Vagina (tissue), 2 donors: Measurements from ENCODE around the gene ST8SIA1. TPM values are rescaled to one million over a fixed set of nuclear protein-coding genes. Genes with fewer than 3 reads are reported as not detected.

Source experiments
- DNase-seq, 2 donors: peaks; one replicate each; pipeline ENCODE4 v3.0.0-alpha.2; 2017; ENCODE audit errors: extremely low spot score in 2 of 2
- H3K27ac ChIP-seq: fragments of 200-600 bp; sonication (generic); one replicate; pipeline ENCODE4 v1.5.1; 2019
- H3K27me3 ChIP-seq: fragments of 200-600 bp; sonication (generic); one replicate; pipeline ENCODE4 v1.5.1; 2019
- H3K36me3 ChIP-seq, 2 donors: fragments of 200-600 bp; sonication (generic); one replicate each; pipeline ENCODE4 v1.5.1; 2017 to 2019
- H3K4me1 ChIP-seq: fragments of 200-600 bp; sonication (generic); one replicate; pipeline ENCODE4 v1.5.1; 2019
- H3K4me3 ChIP-seq, 2 donors: fragments of 200-600 bp; sonication (generic); 1 replicate in 1 of 2; 2 replicates in 1 of 2; pipeline ENCODE4 v1.5.1; 2016 to 2019
- H3K9me3 ChIP-seq: fragments of 200-600 bp; sonication (generic); one replicate; pipeline ENCODE4 v1.5.1; 2019
- CTCF ChIP-seq, 3 experiments: fragments of 450-650 bp in 2 of 3; fragments of 200-600 bp in 1 of 3; sonication (generic) in 1 of 3; IDR thresholded peaks; one replicate each; pipeline ENCODE4 v1.5.1; 2017 to 2019; ENCODE audit warnings: antibody characterized with exemption in 3 of 3, mild to moderate bottlenecking in 2 of 3, moderate library complexity in 2 of 3
- POLR2A ChIP-seq, 2 donors: fragments of 450-650 bp; IDR thresholded peaks; one replicate each; pipeline ENCODE4 v1.6.1; 2017; ENCODE audit warnings: antibody characterized with exemption in 2 of 2, mild to moderate bottlenecking in 2 of 2, moderate library complexity in 2 of 2
- POLR2AphosphoS5 ChIP-seq, 2 donors: sonication (generic); formaldehyde crosslinking; IDR thresholded peaks; one replicate each; pipeline ENCODE4 v1.9.0; 2017; ENCODE audit warnings: antibody characterized with exemption in 2 of 2, mild to moderate bottlenecking in 2 of 2, low read depth in 1 of 2; ENCODE audit not compliant: insufficient read depth in 1 of 2
- intact Hi-C: fragments of 100-400 bp; cut with DNase I; formaldehyde crosslinking; loops from one replicate; pipeline ENCODE4 v1.15.1; 2023
- total RNA-seq: library from RNA; depleted of rRNA; stranded (reverse); fragments of >200 nt; gene quantifications from one replicate; pipeline ENCODE4 v1.2.3, GENCODE V29; 2016

The ST8SIA1 gene
- total RNA-seq, 1 donor from 2014 or later: 5.2 TPM

- H3K27ac ChIP-seq: no peak overlapping the region
- H3K9me3 ChIP-seq: no peaks in the 10 kb centered on the region
- H3K4me1 ChIP-seq: peaks cover 4% of the 10 kb centered on the region
- TF ChIP-seq CTCF (IDR thresholded peaks at IDR 0.05): no peak
- no peak for TF ChIP-seq POLR2A (IDR thresholded peaks at IDR 0.05)
- no peak for TF ChIP-seq POLR2AphosphoS5 (IDR thresholded peaks at IDR 0.05; ENCODE audit: insufficient read depth in 1 of 2, low read depth in 1 of 2)
- no peak overlapping the region for H3K4me3 ChIP-seq
- no peaks in the 10 kb centered on the region for H3K27me3 ChIP-seq
- no peak for DNase-seq
- no peaks in the 10 kb centered on the region for H3K36me3 ChIP-seq
- intact Hi-C loops: no loop called here
Observed at GRCh38 chr12:22340143-22340542, 5.6 kb upstream of the ST8SIA1 start.

GRCh38 chr12:22339691-22340090, 5.2 kb upstream of the ST8SIA1 start:
- TF ChIP-seq POLR2AphosphoS5 (IDR thresholded peaks at IDR 0.05; ENCODE audit: insufficient read depth in 1 of 2, low read depth in 1 of 2) (no peak), CTCF (IDR thresholded peaks at IDR 0.05) (no peak), POLR2A (IDR thresholded peaks at IDR 0.05) (no peak)
- peaks cover 4% of the 10 kb centered on the region for H3K4me1 ChIP-seq

GRCh38 chr12:22335794-22336166, 1.3 kb upstream of the ST8SIA1 start:
- DNase-seq: no peak
- no peaks in the 10 kb centered on the region for H3K36me3 ChIP-seq
- H3K27me3 ChIP-seq: no peaks in the 10 kb centered on the region
- H3K4me1 ChIP-seq: peaks cover 29% of the 10 kb centered on the region
- intact Hi-C loops: loop anchor here (5.0 to 10.0 kb wide), 2 partner anchors 109 to 253 kb away; no protein-coding TSS in a partner anchor
- TF ChIP-seq POLR2AphosphoS5 (IDR thresholded peaks at IDR 0.05; ENCODE audit: insufficient read depth in 1 of 2, low read depth in 1 of 2) (no peak), POLR2A (IDR thresholded peaks at IDR 0.05) (no peak), CTCF (IDR thresholded peaks at IDR 0.05) (no peak)
- H3K4me3 ChIP-seq: peak overlapping the region; percentile 70 to 78
- H3K27ac ChIP-seq: peak overlapping the region; percentile 83
- H3K9me3 ChIP-seq: no peaks in the 10 kb centered on the region

More at GRCh38 chr12:22339691-22340090, 5.2 kb upstream of the ST8SIA1 start:
- no peaks in the 10 kb centered on the region for H3K27me3 ChIP-seq
- no peaks in the 10 kb centered on the region for H3K9me3 ChIP-seq
- H3K4me3 ChIP-seq: no peak overlapping the region
- H3K27ac ChIP-seq: no peak overlapping the region
- intact Hi-C loops: loop anchor here (5.0 to 10.0 kb wide), 2 partner anchors 105 to 257 kb away; no protein-coding TSS in a partner anchor
- no peak for DNase-seq
- no peaks in the 10 kb centered on the region for H3K36me3 ChIP-seq

GRCh38 chr12:22333713-22334409, 646 bp downstream of the ST8SIA1 start:
- Histone ChIP-seq H3K4me3 (peak overlapping the region; percentile 70 to 78), H3K27me3 (no peaks in the 10 kb centered on the region), H3K36me3 (no peaks in the 10 kb centered on the region), H3K4me1 (peaks cover 29% of the 10 kb centered on the region), H3K27ac (peak overlapping the region; percentile 83), H3K9me3 (no peaks in the 10 kb centered on the region)
- TF ChIP-seq POLR2AphosphoS5 (IDR thresholded peaks at IDR 0.05; ENCODE audit: insufficient read depth in 1 of 2, low read depth in 1 of 2): no peak
- TF ChIP-seq CTCF (IDR thresholded peaks at IDR 0.05): no peak
- no peak for TF ChIP-seq POLR2A (IDR thresholded peaks at IDR 0.05)
- no peak for DNase-seq
- intact Hi-C loops: loop anchor here (10.0 kb wide), 1 partner anchor 111 kb away; no protein-coding TSS in a partner anchor

GRCh38 chr12:22333186-22333712, 1.3 kb downstream of the ST8SIA1 start:
- peaks cover 29% of the 10 kb centered on the region for H3K4me1 ChIP-seq
- H3K9me3 ChIP-seq: no peaks in the 10 kb centered on the region
- no peak for TF ChIP-seq CTCF (IDR thresholded peaks at IDR 0.05)
- peak overlapping the region; percentile 83 for H3K27ac ChIP-seq
- intact Hi-C loops: loop anchor here (10.0 kb wide), 1 partner anchor 112 kb away; no protein-coding TSS in a partner anchor
- H3K27me3 ChIP-seq: no peaks in the 10 kb centered on the region
- H3K4me3 ChIP-seq: peak overlapping the region; percentile 70 to 78
- DNase-seq: no peak
- H3K36me3 ChIP-seq: no peaks in the 10 kb centered on the region
